Jurkat, Clone E6-1 (cell line): Measurements from ENCODE around the gene DUSP14.
"Not testable (repeated sequence)": the region's sequence is repeated elsewhere in the genome, so short reads cannot be mapped to it uniquely, and the experiment has no call there.

Source experiments
- DNase-seq: peaks from one replicate; pipeline ENCODE4 v3.0.0-alpha.2; 2011; ENCODE audit warnings: low read depth, low spot score
- H3K4me3 ChIP-seq: 2 replicates; pipeline ENCODE4 v1.5.1; 2011; ENCODE audit warnings: mild to moderate bottlenecking, low read length, control low read depth, moderate library complexity

Gene DUSP14

GRCh38 chr17:37507111-37507510 lies 17.4 kb downstream of the DUSP14 start:
- no peak overlapping the region for H3K4me3 ChIP-seq
- DNase-seq = no peak

- H3K4me3 ChIP-seq = no peak overlapping the region
- no peak for DNase-seq
Observed at GRCh38 chr17:37510056-37510455, 20.4 kb downstream of the DUSP14 start.

GRCh38 chr17:37511642-37512041 lies 22.0 kb downstream of the DUSP14 start:
- H3K4me3 ChIP-seq, DNase-seq: not testable (repeated sequence)

- DNase-seq = no peak
- no peak overlapping the region for H3K4me3 ChIP-seq
Observed at GRCh38 chr17:37512442-37513068, 22.9 kb downstream of the DUSP14 start.

GRCh38 chr17:37513711-37514110 lies 24.0 kb downstream of the DUSP14 start:
- no peak for DNase-seq

GRCh38 chr17:37516127-37516571 lies 26.5 kb downstream of the DUSP14 start:
- no peak for DNase-seq

More at GRCh38 chr17:37513711-37514110, 24.0 kb downstream of the DUSP14 start:
- no peak overlapping the region for H3K4me3 ChIP-seq

GRCh38 chr17:37517881-37518280 lies 28.2 kb downstream of the DUSP14 start:
- H3K4me3 ChIP-seq = no peak overlapping the region
- DNase-seq = no peak

More at GRCh38 chr17:37516127-37516571, 26.5 kb downstream of the DUSP14 start:
- no peak overlapping the region for H3K4me3 ChIP-seq

GRCh38 chr17:37518826-37519225 lies 29.1 kb downstream of the DUSP14 start:
- no peak for DNase-seq
- H3K4me3 ChIP-seq = no peak overlapping the region

- DNase-seq = peak; percentile 22
- no peak overlapping the region for H3K4me3 ChIP-seq
Observed at GRCh38 chr17:37519251-37519985, 29.7 kb downstream of the DUSP14 start.

GRCh38 chr17:37520174-37520573 lies 30.5 kb downstream of the DUSP14 start:
- DNase-seq = no peak
- H3K4me3 ChIP-seq = no peak overlapping the region

- DNase-seq = no peak
- no peak overlapping the region for H3K4me3 ChIP-seq
Observed at GRCh38 chr17:37521821-37522220, 32.1 kb downstream of the DUSP14 start.

GRCh38 chr17:37523715-37524219 lies 34.1 kb downstream of the DUSP14 start:
- no peak overlapping the region for H3K4me3 ChIP-seq
- no peak for DNase-seq

- H3K4me3 ChIP-seq = no peak overlapping the region
- peak; percentile 63 for DNase-seq
Observed at GRCh38 chr17:37527249-37527851, 37.7 kb downstream of the DUSP14 start.

GRCh38 chr17:37530420-37530819 lies 40.7 kb downstream of the DUSP14 start:
- DNase-seq = no peak
- no peak overlapping the region for H3K4me3 ChIP-seq

GRCh38 chr17:37532756-37533155 lies 43.1 kb downstream of the DUSP14 start:
- H3K4me3 ChIP-seq = no peak overlapping the region
- DNase-seq = no peak

GRCh38 chr17:37535906-37536305 lies 46.2 kb downstream of the DUSP14 start:
- no peak for DNase-seq
- no peak overlapping the region for H3K4me3 ChIP-seq

- no peak for DNase-seq
- no peak overlapping the region for H3K4me3 ChIP-seq
Observed at GRCh38 chr17:37538981-37539659, 49.4 kb downstream of the DUSP14 start.

- H3K4me3 ChIP-seq = no peak overlapping the region
- DNase-seq = no peak
Observed at GRCh38 chr17:37541880-37542660, 52.4 kb downstream of the DUSP14 start.

GRCh38 chr17:37543637-37544052 lies 54.0 kb downstream of the DUSP14 start:
- DNase-seq = no peak
- H3K4me3 ChIP-seq = no peak overlapping the region
